OCI-LY1 (cell line): ENCODE data around the gene UGGT1.
A peak's percentile ranks its signal among the peaks of the same experiment; 100 is the strongest.

ENCODE experiments used
- H2AFZ ChIP-seq: fragments of 200-600 bp; sonication (generic), shearing (Covaris generic); 2 replicates; pipeline ENCODE4 v1.6.0; 2014; ENCODE audit warnings: antibody characterized with exemption, mild to moderate bottlenecking, low read length
- H3F3A ChIP-seq: fragments of 200-600 bp; sonication (generic), shearing (Covaris generic); 2 replicates; pipeline ENCODE4 v1.6.0; 2014; ENCODE audit warnings: mild to moderate bottlenecking, antibody characterized with exemption, low read length, moderate library complexity; ENCODE audit not compliant: insufficient read depth
- H3K27ac ChIP-seq: fragments of 200-600 bp; sonication (generic); 2 replicates; pipeline ENCODE4 v1.5.1; 2014; ENCODE audit warnings: low read length, mixed run types, mild to moderate bottlenecking, low read depth; ENCODE audit not compliant: poor library complexity, severe bottlenecking
- H3K27me3 ChIP-seq: fragments of 200-600 bp; sonication (generic); 2 replicates; pipeline ENCODE4 v1.6.0; 2014; ENCODE audit warnings: antibody characterized with exemption, mild to moderate bottlenecking, low read length, moderate library complexity; ENCODE audit not compliant: insufficient read depth
- H3K36me3 ChIP-seq: fragments of 200-600 bp; sonication (generic); 2 replicates; pipeline ENCODE4 v1.6.1; 2014; ENCODE audit warnings: mild to moderate bottlenecking, antibody characterized with exemption, low read length, moderate library complexity, mixed read lengths; ENCODE audit not compliant: insufficient read depth
- H3K4me1 ChIP-seq: fragments of 200-600 bp; sonication (generic); 2 replicates; pipeline ENCODE4 v1.5.1; 2014; ENCODE audit warnings: mild to moderate bottlenecking, low read length, moderate library complexity; ENCODE audit not compliant: insufficient read depth, severe bottlenecking
- H3K4me2 ChIP-seq: fragments of 200-600 bp; sonication (generic), shearing (Covaris generic); 2 replicates; pipeline ENCODE4 v1.6.1; 2014; ENCODE audit warnings: low read length
- H3K4me3 ChIP-seq: fragments of 200-600 bp; sonication (generic); 2 replicates; pipeline ENCODE4 v1.5.1; 2014; ENCODE audit warnings: low read length, low read depth, mild to moderate bottlenecking, mixed read lengths; ENCODE audit not compliant: poor library complexity, severe bottlenecking
- H3K79me2 ChIP-seq: fragments of 200-600 bp; shearing (Covaris generic); 2 replicates; pipeline ENCODE4 v1.6.1; 2016; ENCODE audit warnings: mixed run types, low read length, mixed read lengths; ENCODE audit not compliant: insufficient read depth
- H3K9ac ChIP-seq: fragments of 200-600 bp; sonication (generic), shearing (Covaris generic); 2 replicates; pipeline ENCODE4 v1.6.1; 2014; ENCODE audit warnings: mild to moderate bottlenecking, low read length, mixed read lengths
- H3K9me2 ChIP-seq: fragments of 200-600 bp; sonication (generic), shearing (Covaris generic); 2 replicates; pipeline ENCODE4 v1.6.1; 2014; ENCODE audit warnings: low read depth, mild to moderate bottlenecking, low read length, mixed read lengths
- H3K9me3 ChIP-seq: fragments of 200-600 bp; shearing (Covaris generic); 2 replicates; pipeline ENCODE4 v1.6.1; 2014; ENCODE audit warnings: low read length, mixed read lengths
- H4K20me1 ChIP-seq: fragments of 200-600 bp; sonication (generic), shearing (Covaris generic); 2 replicates; pipeline ENCODE4 v1.6.0; 2016; ENCODE audit warnings: mild to moderate bottlenecking, low read length; ENCODE audit not compliant: insufficient read depth
- CTCF ChIP-seq: fragments of 200-600 bp; sonication (generic), shearing (Covaris generic); IDR thresholded peaks from 2 replicates; pipeline ENCODE4 v1.5.1; 2017; ENCODE audit warnings: mild to moderate bottlenecking, antibody characterized with exemption, low read length, moderate library complexity, mixed read lengths
- EZH2 ChIP-seq: fragments of 200-600 bp; sonication (generic), shearing (Covaris generic); IDR thresholded peaks from 2 replicates; pipeline ENCODE4 v1.8.0; 2017; ENCODE audit warnings: borderline replicate concordance, mixed run types, mild to moderate bottlenecking, antibody characterized with exemption, low read length, moderate library complexity, mixed read lengths

The UGGT1 gene

DNA sequence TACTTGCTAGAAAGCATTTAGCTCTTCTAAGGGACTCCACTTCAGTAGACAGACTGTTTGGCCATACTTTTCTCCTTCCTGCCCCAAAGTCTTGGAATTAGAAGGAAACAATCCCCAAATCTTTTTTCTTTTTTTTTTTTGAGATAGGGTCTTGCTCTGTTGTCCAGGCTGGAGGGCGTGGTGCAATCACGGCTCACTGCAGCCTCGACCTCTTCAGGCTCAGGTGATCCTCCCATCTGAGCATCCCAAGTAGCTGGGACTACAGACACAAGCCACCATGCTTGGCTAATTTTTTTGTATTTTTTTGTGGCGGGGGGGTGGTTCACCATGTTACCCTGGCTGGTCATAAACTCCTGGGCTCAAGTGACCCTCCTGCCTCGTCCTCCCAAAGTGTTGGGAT is 6.2 kb upstream of the UGGT1 start:
- Histone ChIP-seq H4K20me1 (no peaks in the 10 kb centered on the region), H2AFZ (no peak overlapping the region), H3K9me2 (no peaks in the 10 kb centered on the region), H3K4me2 (no peak overlapping the region), H3K9ac (no peak overlapping the region), H3K27ac (no peak overlapping the region), H3K4me3 (no peak overlapping the region), H3K36me3 (no peaks in the 10 kb centered on the region; the same call in 1 of the 2 replicates), H3K27me3 (no peaks in the 10 kb centered on the region), H3K4me1 (peaks cover 4% of the 10 kb centered on the region), H3F3A (peaks cover 3% of the 10 kb centered on the region; the same call in 1 of the 2 replicates), H3K79me2 (no peaks in the 10 kb centered on the region), H3K9me3 (no peaks in the 10 kb centered on the region; the same call in 1 of the 2 replicates)
- TF ChIP-seq EZH2: no peak
- no peak for TF ChIP-seq CTCF

DNA sequence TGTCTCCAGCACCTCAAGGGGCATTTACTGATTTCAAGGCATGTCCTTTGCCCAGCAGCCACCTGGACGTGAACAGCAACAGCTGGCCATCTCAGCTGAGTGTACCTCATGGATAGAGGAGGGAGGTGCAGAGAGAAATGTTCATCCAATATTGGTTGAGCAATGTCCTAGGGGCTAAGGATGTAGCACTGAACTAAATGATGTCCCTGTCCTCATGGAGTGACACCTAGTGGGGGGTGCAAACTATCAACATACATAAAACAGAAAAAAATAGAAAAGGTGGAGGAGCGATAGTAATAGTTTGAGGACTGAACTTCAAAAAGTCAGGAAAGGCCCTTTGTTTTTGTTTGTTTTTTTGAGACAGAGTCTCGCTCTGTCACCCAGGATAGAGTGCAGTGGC is 4.8 kb upstream of the UGGT1 start:
- Histone ChIP-seq H3K36me3 (no peaks in the 10 kb centered on the region; the same call in 1 of the 2 replicates), H2AFZ (no peak overlapping the region), H3K9ac (no peak overlapping the region), H3K27ac (no peak overlapping the region), H3K4me1 (peaks cover 8% of the 10 kb centered on the region), H3K4me2 (no peak overlapping the region), H3K9me2 (no peaks in the 10 kb centered on the region), H3F3A (peaks cover 3% of the 10 kb centered on the region; the same call in 1 of the 2 replicates), H3K27me3 (no peaks in the 10 kb centered on the region), H3K4me3 (no peak overlapping the region), H3K79me2 (peaks cover under 1% of the 10 kb centered on the region; the same call in 1 of the 2 replicates), H4K20me1 (no peaks in the 10 kb centered on the region), H3K9me3 (no peaks in the 10 kb centered on the region; the same call in 1 of the 2 replicates)
- TF ChIP-seq EZH2: no peak
- peak; percentile 15; the same call in 1 of the 2 replicates for TF ChIP-seq CTCF

DNA sequence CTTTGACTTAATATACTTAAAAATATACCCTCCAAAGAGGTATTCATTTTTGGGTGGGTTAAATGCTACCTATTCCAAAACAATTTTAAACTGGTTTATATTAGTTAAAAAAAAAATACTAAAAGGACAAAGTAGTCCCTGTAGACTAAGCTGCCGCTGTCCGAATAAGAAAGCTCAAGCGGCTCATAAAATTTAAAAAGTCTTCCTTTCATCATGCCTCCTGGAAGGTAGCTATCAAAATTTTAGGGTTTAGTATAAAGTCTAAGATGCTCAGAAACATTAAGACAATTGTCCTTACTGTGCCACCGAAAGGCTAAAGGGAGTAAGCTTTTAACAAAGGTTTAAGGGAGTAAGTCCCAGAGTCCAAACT is 440 bp upstream of the UGGT1 start:
- Histone ChIP-seq H3K4me2 (peak overlapping the region; percentile 85), H3K27me3 (no peaks in the 10 kb centered on the region), H3K4me3 (peak overlapping the region; percentile 97), H3K9me2 (no peaks in the 10 kb centered on the region), H3K4me1 (peaks cover 42% of the 10 kb centered on the region), H3K36me3 (peaks cover 9% of the 10 kb centered on the region; the same call in 1 of the 2 replicates), H3K9me3 (no peaks in the 10 kb centered on the region), H3K27ac (peak overlapping the region; percentile 56), H4K20me1 (no peaks in the 10 kb centered on the region), H3F3A (peaks cover 3% of the 10 kb centered on the region; the same call in 1 of the 2 replicates), H3K79me2 (peaks cover 37% of the 10 kb centered on the region), H2AFZ (no peak overlapping the region), H3K9ac (peak overlapping the region; percentile 97)
- TF ChIP-seq EZH2 (no peak), CTCF (no peak)
